HG03432 (cell line): Measurements from ENCODE around the gene DYNLRB1.

Experiments used
- ATAC-seq: cut with Tn5 transposase; IDR thresholded peaks from one replicate; pipeline ENCODE4 v1.9.1; 2021; ENCODE audit warnings: mild to moderate bottlenecking, moderate library complexity; ENCODE audit not compliant: unreplicated experiment

Gene DYNLRB1

DNA sequence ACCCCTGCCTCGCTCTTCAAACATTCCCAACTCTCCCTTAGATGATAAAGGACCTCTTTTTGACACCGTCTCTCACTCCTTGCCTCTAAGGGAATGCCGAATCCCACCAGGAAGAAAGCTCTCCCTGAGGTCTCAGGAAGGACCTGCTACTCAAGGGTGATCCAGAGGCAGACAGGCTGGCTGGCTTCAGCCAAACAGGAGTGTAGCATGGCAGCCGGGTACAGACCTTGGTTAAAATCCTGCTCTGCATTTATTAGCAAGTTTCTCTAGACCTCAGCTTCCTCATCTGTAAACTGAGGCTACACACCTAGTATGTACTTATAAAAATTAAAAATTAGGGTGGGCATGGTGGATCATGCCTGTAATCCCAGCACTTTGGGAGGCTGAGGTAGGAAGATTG lies 59.5 kb downstream of the DYNLRB1 start:
- no peak for ATAC-seq

GRCh38 chr20:34577061-34577460 lies 60.8 kb downstream of the DYNLRB1 start:
- ATAC-seq, result no peak

- no peak for ATAC-seq
Measured at GRCh38 chr20:34578025-34578424, 61.8 kb downstream of the DYNLRB1 start.

DNA sequence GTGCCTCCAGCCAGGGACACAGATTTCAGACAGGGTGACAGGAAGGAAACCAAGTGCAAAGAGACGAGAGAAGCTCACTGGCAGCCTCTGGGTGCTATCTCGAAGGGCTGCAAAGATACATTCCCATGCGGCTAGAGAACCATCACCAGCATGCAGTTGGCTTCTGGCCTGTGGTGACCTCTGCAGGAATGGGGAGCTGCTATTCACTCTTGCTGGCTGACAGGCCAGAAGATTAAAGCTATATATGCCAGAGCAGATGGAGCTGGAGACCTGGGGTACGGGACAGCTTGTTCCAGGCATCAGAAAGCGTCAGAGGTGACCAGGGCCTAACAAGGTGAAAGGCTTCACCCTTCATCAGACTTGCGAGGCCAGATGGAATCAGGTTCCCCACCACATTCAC lies 62.3 kb downstream of the DYNLRB1 start:
- ATAC-seq, result no peak

DNA sequence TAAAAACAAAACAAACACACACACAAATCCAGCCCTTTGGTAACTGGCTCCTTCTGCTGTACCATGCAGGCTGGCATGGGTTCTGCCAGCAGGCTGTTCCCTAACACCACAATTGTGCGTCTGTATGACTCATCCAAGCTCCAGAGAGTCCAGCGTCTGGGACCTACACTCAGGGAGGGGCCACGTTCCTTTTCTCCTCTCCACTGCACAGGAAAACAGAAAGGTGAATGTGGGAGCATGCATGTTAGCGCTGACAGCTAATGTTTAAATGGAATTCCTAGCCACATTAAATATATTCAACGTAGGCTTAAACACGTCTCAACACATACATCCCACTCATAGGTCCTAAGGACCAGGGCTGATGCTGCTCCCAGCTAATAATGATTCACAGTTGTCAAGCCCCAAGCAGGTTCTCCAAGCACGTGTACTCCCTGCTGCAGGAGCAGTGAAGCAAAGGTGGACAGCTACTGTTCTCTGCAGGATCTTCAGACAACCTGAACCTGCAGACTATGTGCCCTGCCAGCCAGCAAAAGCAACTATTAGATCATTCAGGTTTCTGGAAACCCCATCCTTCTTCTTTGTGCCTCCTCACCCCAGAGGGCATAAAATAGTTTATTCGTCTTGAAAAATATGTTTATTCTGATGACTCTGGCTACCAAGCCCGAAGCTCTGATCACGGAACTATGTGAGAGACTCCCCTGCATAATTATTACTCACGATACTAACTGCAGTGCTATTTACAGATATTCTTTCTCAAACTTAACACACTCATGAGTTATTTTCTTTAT lies 63.2 kb downstream of the DYNLRB1 start:
- no peak for ATAC-seq

GRCh38 chr20:34579979-34580940 lies 64.0 kb downstream of the DYNLRB1 start:
- ATAC-seq, result peak; percentile 57

- ATAC-seq, result peak; percentile 49
Measured at GRCh38 chr20:34581341-34582184, 65.3 kb downstream of the DYNLRB1 start.

GRCh38 chr20:34582221-34582620 lies 66.0 kb downstream of the DYNLRB1 start:
- ATAC-seq, result no peak

- ATAC-seq, result no peak
Measured at GRCh38 chr20:34582911-34583310, 66.7 kb downstream of the DYNLRB1 start.

- no peak for ATAC-seq
Measured at GRCh38 chr20:34583544-34583943, 67.3 kb downstream of the DYNLRB1 start.

DNA sequence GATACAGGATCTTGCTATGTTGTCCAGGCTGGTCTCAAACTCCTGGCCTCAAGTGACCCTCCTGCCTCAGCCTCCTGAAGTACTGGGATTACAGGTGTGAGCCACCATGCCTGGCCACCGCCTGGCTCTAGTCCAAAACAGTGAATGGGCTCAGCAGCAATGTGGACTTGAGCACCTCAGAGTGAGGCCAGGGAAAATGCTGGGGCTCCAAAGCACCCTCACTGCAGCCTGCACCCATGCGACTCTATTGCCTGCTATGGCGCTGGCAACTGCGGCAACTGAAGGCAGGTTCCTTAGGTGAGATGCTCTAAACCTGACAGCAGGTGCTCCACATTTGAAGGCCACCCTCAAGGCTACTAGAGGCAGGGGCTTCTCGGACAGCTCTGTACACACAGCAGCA lies 68.8 kb downstream of the DYNLRB1 start:
- no peak for ATAC-seq

DNA sequence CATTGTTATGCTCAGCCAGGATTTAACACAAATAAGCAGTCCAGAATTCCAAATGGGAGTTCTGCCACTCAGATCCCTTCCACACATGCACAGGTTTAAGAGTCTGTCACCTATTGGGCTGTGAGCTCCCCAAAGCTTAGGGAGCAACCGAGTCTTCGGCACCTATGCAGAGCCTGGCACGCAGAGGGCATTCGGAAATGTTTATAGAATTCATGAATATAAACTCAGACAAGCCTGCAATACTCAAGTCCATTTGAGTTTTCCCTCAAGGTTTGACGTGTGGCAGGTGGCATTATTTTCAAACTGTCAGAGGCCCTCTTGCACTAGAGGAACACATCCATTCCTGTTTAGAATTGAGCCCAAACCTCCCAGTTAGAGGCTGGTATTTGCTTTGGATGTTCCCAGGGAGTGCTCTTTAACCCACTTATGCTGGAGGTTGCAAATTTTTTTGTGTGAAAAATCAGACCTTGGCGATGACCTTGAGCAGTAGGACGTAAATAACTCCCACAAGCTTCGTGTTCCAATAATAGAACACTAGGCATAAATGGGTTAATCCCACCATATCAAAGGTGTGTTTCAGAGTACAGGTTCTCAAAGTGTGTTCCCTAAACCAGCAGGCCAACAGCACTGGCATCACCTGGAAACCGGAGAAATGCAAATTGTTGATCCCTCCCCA lies 70.4 kb downstream of the DYNLRB1 start:
- no peak for ATAC-seq
